EH (cell line): ENCODE results near the gene CEP170.
A peak's percentile ranks its signal among the peaks of the same experiment; 100 is the strongest.
"Not testable (repeated sequence)": the region's sequence is repeated elsewhere in the genome, so short reads cannot be mapped to it uniquely, and the experiment has no call there.

Experiments used
- DNase-seq: peaks from one replicate; pipeline ENCODE4 v3.0.0-alpha.2; 2015; ENCODE audit warnings: low read depth

Gene CEP170

GRCh38 chr1:243173758-243174369 lies 81.2 kb downstream of the CEP170 start:
- DNase-seq: peak; percentile 44

- DNase-seq: not testable (repeated sequence)
Measured at GRCh38 chr1:243164911-243165310, 90.2 kb downstream of the CEP170 start.

GRCh38 chr1:243150906-243151305 lies 104.2 kb downstream of the CEP170 start:
- not testable (repeated sequence) for DNase-seq

GRCh38 chr1:243149120-243149519 lies 106.0 kb downstream of the CEP170 start:
- DNase-seq: not testable (repeated sequence)

- DNase-seq: not testable (repeated sequence)
Measured at GRCh38 chr1:243147351-243147750, 107.7 kb downstream of the CEP170 start.

GRCh38 chr1:243140498-243140897 lies 114.6 kb downstream of the CEP170 start:
- DNase-seq: not testable (repeated sequence)

- peak; percentile 6 for DNase-seq
Measured at GRCh38 chr1:243122876-243123409, 132.1 kb downstream of the CEP170 start.

GRCh38 chr1:243121939-243122338 lies 133.1 kb downstream of the CEP170 start:
- peak; percentile 54 for DNase-seq

GRCh38 chr1:243118601-243119322 lies 136.3 kb downstream of the CEP170 start:
- not testable (repeated sequence) for DNase-seq

- DNase-seq: not testable (repeated sequence)
Measured at GRCh38 chr1:243116187-243116586, 138.9 kb downstream of the CEP170 start.

GRCh38 chr1:243114769-243115168 lies 140.3 kb downstream of the CEP170 start:
- DNase-seq: not testable (repeated sequence)

- peak; percentile 55 for DNase-seq
Measured at GRCh38 chr1:243114059-243114713, 140.9 kb downstream of the CEP170 start.

GRCh38 chr1:243107171-243107570 lies 147.9 kb downstream of the CEP170 start:
- DNase-seq: not testable (repeated sequence)

- not testable (repeated sequence) for DNase-seq
Measured at GRCh38 chr1:243105652-243106332, 149.3 kb downstream of the CEP170 start.

GRCh38 chr1:243105104-243105503 lies 150.0 kb downstream of the CEP170 start:
- not testable (repeated sequence) for DNase-seq

GRCh38 chr1:243104452-243104851 lies 150.6 kb downstream of the CEP170 start:
- DNase-seq: not testable (repeated sequence)

GRCh38 chr1:243101551-243102050 lies 153.5 kb downstream of the CEP170 start:
- not testable (repeated sequence) for DNase-seq

GRCh38 chr1:243087368-243087767 lies 167.7 kb downstream of the CEP170 start:
- peak; percentile 8 for DNase-seq
